Omental fat pad (tissue), 4 donors: ENCODE measurements around the gene FBXW7. TPM values are rescaled to one million over a fixed set of nuclear protein-coding genes. Genes with fewer than 3 reads are reported as not detected.

Source experiments
- ATAC-seq: fragments of 150-250 bp; one replicate; pipeline ENCODE4 v1.9.1; 2016; ENCODE audit warnings: mild to moderate bottlenecking, moderate library complexity; ENCODE audit not compliant: low FRiP score
- DNase-seq: peaks from one replicate; pipeline ENCODE4 v3.0.0-alpha.2; 2019; ENCODE audit warnings: low spot score
- CTCF ChIP-seq, 3 donors: fragments of 450-650 bp; IDR thresholded peaks; one replicate each; pipeline ENCODE4 v1.5.1; 2016 to 2017; ENCODE audit warnings: antibody characterized with exemption in 3 of 3, mild to moderate bottlenecking in 3 of 3, moderate library complexity in 2 of 3
- total RNA-seq, 4 donors: library from RNA; depleted of rRNA; stranded (reverse); fragments of >200 nt; gene quantifications; one replicate each; pipeline ENCODE4 v1.1.0, GENCODE V29; 2016

The FBXW7 gene
- total RNA-seq, 4 donors from 2014 or later, result 44.3 to 62.0 (median 49.9) TPM

- DNase-seq (no peak), ATAC-seq (no peak)
- TF ChIP-seq CTCF (IDR thresholded peaks at IDR 0.05), result no peak
Measured at GRCh38 chr4:152488246-152488645, 47.6 kb downstream of the FBXW7 start.

GRCh38 chr4:152486429-152487389 lies 49.2 kb downstream of the FBXW7 start:
- ATAC-seq, result no peak
- TF ChIP-seq CTCF (IDR thresholded peaks at IDR 0.05), result no peak
- DNase-seq, result no peak

- ATAC-seq (no peak), DNase-seq (no peak)
- TF ChIP-seq CTCF (IDR thresholded peaks at IDR 0.05), result no peak
Measured at GRCh38 chr4:152485726-152486276, 50.1 kb downstream of the FBXW7 start.

GRCh38 chr4:152482211-152482610 lies 53.7 kb downstream of the FBXW7 start:
- ATAC-seq (no peak), DNase-seq (no peak)
- no peak for TF ChIP-seq CTCF (IDR thresholded peaks at IDR 0.05)

- ATAC-seq (no peak), DNase-seq (no peak)
- TF ChIP-seq CTCF (IDR thresholded peaks at IDR 0.05), result no peak
Measured at GRCh38 chr4:152480901-152481300, 55.0 kb downstream of the FBXW7 start.

GRCh38 chr4:152480326-152480725 lies 55.6 kb downstream of the FBXW7 start:
- TF ChIP-seq CTCF (IDR thresholded peaks at IDR 0.05), result no peak
- no peak for ATAC-seq
- DNase-seq, result no peak
